HEK293 (cell line): Measurements from ENCODE around the gene LPO.

Source experiments
- KLF16 ChIP-seq: fragments of 450-650 bp; formaldehyde crosslinking; IDR thresholded peaks from 2 replicates; pipeline ENCODE4 v1.5.1; 2017; ENCODE audit warnings: missing biosample characterization, missing genetic modification characterization
- TCF7L2 ChIP-seq: IDR thresholded peaks from 2 replicates; pipeline ENCODE4 v1.6.1; 2011; ENCODE audit warnings: low read depth, mild to moderate bottlenecking, inconsistent platforms, low read length, moderate library complexity, borderline replicate concordance
- ZBTB7A ChIP-seq: fragments of 450-650 bp; formaldehyde crosslinking; IDR thresholded peaks from 2 replicates; pipeline ENCODE4 v1.5.1; 2016; ENCODE audit warnings: low read depth, missing biosample characterization, missing genetic modification characterization
- ZNF112 ChIP-seq: fragments of 450-650 bp; formaldehyde crosslinking; IDR thresholded peaks from 2 replicates; pipeline ENCODE4 v1.5.0; 2017; ENCODE audit warnings: missing biosample characterization, missing genetic modification characterization
- ZNF660 ChIP-seq: fragments of 450-650 bp; IDR thresholded peaks from 2 replicates; pipeline ENCODE4 v1.5.1; 2018; ENCODE audit warnings: missing biosample characterization, mild to moderate bottlenecking, missing genetic modification characterization
- TF ChIP-seq, protein P1 (sequence below): fragments of 450-650 bp; formaldehyde crosslinking; IDR thresholded peaks from 2 replicates; pipeline ENCODE4 v1.5.1; 2016; ENCODE audit warnings: missing biosample characterization, missing genetic modification characterization

- TF ChIP-seq TCF7L2 (no peak), KLF16 (tag by site-specific recombination) (no peak), ZNF660 (no peak), ZBTB7A (tag by site-specific recombination) (no peak), ZNF112 (tag by site-specific recombination) (no peak)
- TF ChIP-seq, protein P1, sequence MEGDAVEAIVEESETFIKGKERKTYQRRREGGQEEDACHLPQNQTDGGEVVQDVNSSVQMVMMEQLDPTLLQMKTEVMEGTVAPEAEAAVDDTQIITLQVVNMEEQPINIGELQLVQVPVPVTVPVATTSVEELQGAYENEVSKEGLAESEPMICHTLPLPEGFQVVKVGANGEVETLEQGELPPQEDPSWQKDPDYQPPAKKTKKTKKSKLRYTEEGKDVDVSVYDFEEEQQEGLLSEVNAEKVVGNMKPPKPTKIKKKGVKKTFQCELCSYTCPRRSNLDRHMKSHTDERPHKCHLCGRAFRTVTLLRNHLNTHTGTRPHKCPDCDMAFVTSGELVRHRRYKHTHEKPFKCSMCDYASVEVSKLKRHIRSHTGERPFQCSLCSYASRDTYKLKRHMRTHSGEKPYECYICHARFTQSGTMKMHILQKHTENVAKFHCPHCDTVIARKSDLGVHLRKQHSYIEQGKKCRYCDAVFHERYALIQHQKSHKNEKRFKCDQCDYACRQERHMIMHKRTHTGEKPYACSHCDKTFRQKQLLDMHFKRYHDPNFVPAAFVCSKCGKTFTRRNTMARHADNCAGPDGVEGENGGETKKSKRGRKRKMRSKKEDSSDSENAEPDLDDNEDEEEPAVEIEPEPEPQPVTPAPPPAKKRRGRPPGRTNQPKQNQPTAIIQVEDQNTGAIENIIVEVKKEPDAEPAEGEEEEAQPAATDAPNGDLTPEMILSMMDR = no peak
Observed at GRCh38 chr17:58313815-58314705, 75.7 kb downstream of the LPO start.
